GM19193 (cell line): ENCODE data around the gene CDC123.

Experiments used
- POLR2A ChIP-seq: IDR thresholded peaks from 4 replicates; pipeline ENCODE4 v1.6.1; 2011; ENCODE audit not compliant: insufficient read depth, insufficient read length; ENCODE audit errors: extremely low read depth

Gene CDC123

GRCh38 chr10:12184165-12184564 is 11.8 kb upstream of the CDC123 start:
- no peak for TF ChIP-seq POLR2A

GRCh38 chr10:12186323-12186722 is 9.7 kb upstream of the CDC123 start:
- TF ChIP-seq POLR2A, result no peak

- TF ChIP-seq POLR2A, result no peak
Observed at GRCh38 chr10:12187321-12187905, 8.6 kb upstream of the CDC123 start.

- no peak for TF ChIP-seq POLR2A
Observed at GRCh38 chr10:12188656-12189055, 7.3 kb upstream of the CDC123 start.

GRCh38 chr10:12189426-12189825 is 6.6 kb upstream of the CDC123 start:
- no peak for TF ChIP-seq POLR2A

- TF ChIP-seq POLR2A, result no peak
Observed at GRCh38 chr10:12191715-12192114, 4.3 kb upstream of the CDC123 start.

GRCh38 chr10:12193193-12193592 is 2.8 kb upstream of the CDC123 start:
- TF ChIP-seq POLR2A, result no peak

- peak; percentile 15 for TF ChIP-seq POLR2A
Observed at GRCh38 chr10:12194752-12195271, 1.2 kb upstream of the CDC123 start.

- TF ChIP-seq POLR2A, result no peak
Observed at GRCh38 chr10:12195281-12195602, 746 bp upstream of the CDC123 start.

- no peak for TF ChIP-seq POLR2A
Observed at GRCh38 chr10:12196531-12197211, 683 bp downstream of the CDC123 start.

- no peak for TF ChIP-seq POLR2A
Observed at GRCh38 chr10:12198156-12198555, 2.2 kb downstream of the CDC123 start.

GRCh38 chr10:12200850-12201249 is 4.9 kb downstream of the CDC123 start:
- no peak for TF ChIP-seq POLR2A

GRCh38 chr10:12201543-12201942 is 5.6 kb downstream of the CDC123 start:
- no peak for TF ChIP-seq POLR2A

- TF ChIP-seq POLR2A, result no peak
Observed at GRCh38 chr10:12202226-12202625, 6.2 kb downstream of the CDC123 start.

- no peak for TF ChIP-seq POLR2A
Observed at GRCh38 chr10:12205082-12205481, 9.1 kb downstream of the CDC123 start.

- no peak for TF ChIP-seq POLR2A
Observed at GRCh38 chr10:12207114-12207513, 11.1 kb downstream of the CDC123 start.
